ENCODE measurements around the gene SPTLC3. TPM values are rescaled to one million over a fixed set of nuclear protein-coding genes. Genes with fewer than 3 reads are reported as not detected.

Gene SPTLC3
- total and polyA plus RNA-seq, 9 donors: 1.4 to 6.2 (median 3.1) TPM

DNA sequence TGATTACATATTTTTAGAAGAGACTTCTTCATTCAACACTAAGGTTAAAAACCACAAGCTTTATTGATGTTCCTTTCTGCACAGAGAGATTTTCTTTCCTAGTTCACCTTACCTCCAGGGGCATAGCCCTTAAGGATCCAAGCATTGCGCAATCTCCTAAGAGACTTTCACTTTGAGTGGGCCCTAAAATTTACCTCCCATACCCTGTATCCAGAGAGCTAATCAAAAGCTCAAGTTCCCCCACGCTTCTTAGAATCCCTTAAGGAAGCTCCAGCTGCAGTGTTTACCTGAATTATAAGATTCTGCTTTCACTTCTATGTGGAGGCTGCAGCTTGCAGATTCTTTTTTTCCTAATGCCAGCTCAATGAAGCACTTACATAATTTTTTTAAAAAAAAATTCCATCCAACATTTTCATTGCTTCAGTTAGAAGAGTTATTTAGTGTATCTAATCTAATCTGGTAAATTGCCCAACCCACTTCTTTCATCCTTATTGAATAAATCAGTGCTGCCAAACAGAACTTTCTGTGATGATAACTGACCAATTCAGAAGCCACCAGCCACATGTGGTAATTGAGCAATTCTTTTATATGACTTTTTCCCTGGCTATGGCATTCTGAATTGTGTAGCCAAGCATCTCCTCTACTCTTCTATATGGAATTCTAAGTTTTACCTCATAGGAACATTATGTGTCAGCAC, 24.6 kb upstream of the SPTLC3 start:
- H3K36me3 ChIP-seq (ENCODE audit: control insufficient read depth, insufficient read depth, low read length): no peaks in the 10 kb centered on the region
- 100% methylated on average over 2 of the region's 2 CpGs for WGBS (ENCODE audit: insufficient coverage)
- H3K27ac ChIP-seq (ENCODE audit: low read length): no peak overlapping the region
- no peak for DNase-seq
- H3K4me3 ChIP-seq (ENCODE audit: low read length): no peak overlapping the region
- no peaks in the 10 kb centered on the region for H3K9me3 ChIP-seq (replicated peaks; ENCODE audit: control insufficient read depth, low read depth, low read length)
- no peaks in the 10 kb centered on the region for H3K27me3 ChIP-seq (ENCODE audit: control insufficient read depth, insufficient read depth, low read length)
- H3K4me1 ChIP-seq (ENCODE audit: control insufficient read depth, insufficient read depth, low read length): no peaks in the 10 kb centered on the region

DNA sequence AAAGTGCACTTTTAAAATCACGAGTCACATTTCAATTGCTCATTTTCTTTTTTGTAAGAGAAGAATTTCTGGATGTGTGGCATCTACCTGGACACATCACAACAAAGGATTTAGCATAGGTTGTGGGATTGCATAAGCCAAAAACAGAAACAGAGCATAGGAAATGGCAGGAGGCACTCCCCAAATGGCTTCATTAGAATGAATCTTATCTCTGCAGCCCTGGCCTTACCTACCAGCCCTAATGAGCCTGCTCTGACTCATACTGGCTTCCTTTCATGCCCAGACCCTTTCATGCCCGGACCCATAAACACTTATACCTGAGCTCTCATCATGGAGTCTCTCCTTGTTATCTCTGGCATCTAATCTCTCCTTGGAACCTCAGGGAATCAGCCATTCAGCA, 23.9 kb upstream of the SPTLC3 start:
- H3K27me3 ChIP-seq (ENCODE audit: control insufficient read depth, insufficient read depth, low read length): no peaks in the 10 kb centered on the region
- no peaks in the 10 kb centered on the region for H3K36me3 ChIP-seq (ENCODE audit: control insufficient read depth, insufficient read depth, low read length)
- H3K4me1 ChIP-seq (ENCODE audit: control insufficient read depth, insufficient read depth, low read length): no peaks in the 10 kb centered on the region
- DNase-seq: no peak
- WGBS (ENCODE audit: insufficient coverage): 69% methylated on average over 1 of the region's 2 CpGs
- no peak overlapping the region for H3K27ac ChIP-seq (ENCODE audit: low read length)
- no peak overlapping the region for H3K4me3 ChIP-seq (ENCODE audit: low read length)
- no peaks in the 10 kb centered on the region for H3K9me3 ChIP-seq (replicated peaks; ENCODE audit: control insufficient read depth, low read depth, low read length)

DNA sequence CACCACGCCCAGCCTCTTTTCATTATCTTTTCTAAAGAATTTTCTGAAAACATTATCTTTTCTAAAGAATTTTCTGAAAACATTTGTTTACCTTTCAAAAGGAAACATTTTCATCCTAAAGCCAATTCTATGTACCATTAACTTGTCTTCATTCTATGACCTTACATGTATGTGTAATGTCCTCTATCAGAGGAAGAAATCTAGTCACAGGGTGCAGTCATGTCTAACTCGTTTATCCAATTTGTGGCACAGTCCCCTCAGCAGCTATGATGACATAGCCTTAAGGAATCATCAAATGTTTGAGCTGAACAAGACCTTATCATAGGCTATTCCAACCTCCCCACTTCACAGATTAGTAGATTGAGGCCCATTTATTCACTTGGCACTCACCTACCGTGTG, 21.5 kb upstream of the SPTLC3 start:
- WGBS (ENCODE audit: insufficient coverage): 71% methylated on average over 1 of the region's 3 CpGs
- Histone ChIP-seq H3K4me1 (ENCODE audit: control insufficient read depth, insufficient read depth, low read length) (no peaks in the 10 kb centered on the region), H3K27ac (ENCODE audit: low read length) (no peak overlapping the region), H3K27me3 (ENCODE audit: control insufficient read depth, insufficient read depth, low read length) (no peaks in the 10 kb centered on the region), H3K36me3 (ENCODE audit: control insufficient read depth, insufficient read depth, low read length) (no peaks in the 10 kb centered on the region), H3K4me3 (ENCODE audit: low read length) (no peak overlapping the region), H3K9me3 (replicated peaks; ENCODE audit: control insufficient read depth, low read depth, low read length) (no peaks in the 10 kb centered on the region)
- DNase-seq: no peak

DNA sequence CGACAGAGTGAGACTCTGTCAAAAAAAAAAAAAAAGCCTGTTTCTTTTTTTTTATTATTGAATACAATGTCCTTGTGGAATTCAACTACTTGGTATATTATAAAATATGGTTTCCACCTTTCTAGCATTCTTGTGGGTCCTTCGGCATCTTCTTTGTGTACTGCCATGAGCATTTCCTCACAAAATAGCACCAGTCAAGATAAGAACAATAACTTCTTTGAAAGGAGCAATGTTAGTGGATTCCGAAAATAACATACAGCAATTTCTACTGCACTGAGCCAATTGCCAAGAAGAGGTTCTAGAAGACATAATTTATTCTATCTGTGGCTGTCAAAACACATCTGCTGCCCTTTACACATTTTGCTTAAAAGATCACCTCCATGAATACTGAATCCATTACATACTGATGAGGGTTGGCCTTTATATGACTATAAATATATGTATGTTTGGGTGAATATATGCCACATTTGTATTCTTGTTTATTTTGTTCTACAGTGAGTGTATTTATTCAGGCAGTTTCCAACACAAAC, 19.1 kb upstream of the SPTLC3 start:
- H3K27ac ChIP-seq (ENCODE audit: low read length): no peak overlapping the region
- no peaks in the 10 kb centered on the region for H3K9me3 ChIP-seq (replicated peaks; ENCODE audit: control insufficient read depth, low read depth, low read length)
- no peak overlapping the region for H3K4me3 ChIP-seq (ENCODE audit: low read length)
- DNase-seq: no peak
- no CpG with 5 or more reads among the region's 3 CpGs for WGBS (ENCODE audit: insufficient coverage)
- H3K27me3 ChIP-seq (ENCODE audit: control insufficient read depth, insufficient read depth, low read length): no peaks in the 10 kb centered on the region
- no peaks in the 10 kb centered on the region for H3K4me1 ChIP-seq (ENCODE audit: control insufficient read depth, insufficient read depth, low read length)
- no peaks in the 10 kb centered on the region for H3K36me3 ChIP-seq (ENCODE audit: control insufficient read depth, insufficient read depth, low read length)

DNA sequence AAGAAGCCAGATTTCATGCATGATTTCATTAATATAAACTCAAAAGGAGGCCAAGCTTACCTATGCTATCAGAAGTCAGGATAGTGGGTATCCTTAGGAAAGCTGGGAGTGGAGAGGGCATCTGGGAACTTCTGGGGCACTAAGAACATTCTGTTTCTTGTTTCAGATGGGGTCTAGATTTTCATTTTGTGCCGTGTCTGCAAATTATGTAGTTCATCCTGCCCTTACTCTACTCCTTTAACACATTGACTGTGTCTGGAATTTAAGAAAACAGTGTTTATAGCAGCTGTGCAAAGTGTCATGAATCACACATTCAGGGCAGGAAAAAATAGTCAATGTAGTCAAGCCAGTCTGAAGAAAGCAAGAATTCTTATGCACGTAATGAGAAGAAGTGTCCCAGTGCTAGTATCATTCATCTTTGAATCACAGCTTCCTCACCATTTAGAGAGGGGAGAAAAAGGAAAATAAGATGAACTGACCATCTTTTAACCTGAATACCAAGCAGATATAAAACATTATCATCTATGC, 11.6 kb upstream of the SPTLC3 start:
- no peak for DNase-seq
- WGBS (ENCODE audit: insufficient coverage): no CpG with 5 or more reads among the region's 2 CpGs
- no peaks in the 10 kb centered on the region for H3K9me3 ChIP-seq (replicated peaks; ENCODE audit: control insufficient read depth, low read depth, low read length)
- no peaks in the 10 kb centered on the region for H3K4me1 ChIP-seq (ENCODE audit: control insufficient read depth, insufficient read depth, low read length)
- no peaks in the 10 kb centered on the region for H3K36me3 ChIP-seq (ENCODE audit: control insufficient read depth, insufficient read depth, low read length)
- H3K4me3 ChIP-seq (ENCODE audit: low read length): no peak overlapping the region
- no peaks in the 10 kb centered on the region for H3K27me3 ChIP-seq (ENCODE audit: control insufficient read depth, insufficient read depth, low read length)
- no peak overlapping the region for H3K27ac ChIP-seq (ENCODE audit: low read length)

DNA sequence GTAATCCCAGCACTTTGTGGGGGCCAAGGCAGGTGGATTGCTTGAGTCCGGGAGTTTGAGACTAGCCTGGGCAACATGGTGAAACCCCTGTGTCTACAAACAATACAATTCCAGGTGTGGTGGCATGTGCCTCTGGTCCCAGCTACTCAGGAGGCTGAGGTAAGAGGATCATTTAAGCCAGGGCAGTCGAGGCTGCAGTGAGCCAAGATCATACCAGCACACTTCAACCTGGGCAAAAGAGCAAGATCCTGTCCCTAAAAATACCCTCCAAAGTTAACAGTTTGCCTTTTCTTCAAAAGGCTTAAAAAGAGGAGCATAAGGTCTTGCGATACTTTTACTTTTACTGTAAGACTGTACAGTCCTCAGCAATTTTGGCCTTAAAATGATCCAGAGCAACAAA, 10.7 kb upstream of the SPTLC3 start:
- Histone ChIP-seq H3K4me3 (ENCODE audit: low read length) (no peak overlapping the region), H3K27me3 (ENCODE audit: control insufficient read depth, insufficient read depth, low read length) (no peaks in the 10 kb centered on the region), H3K27ac (ENCODE audit: low read length) (no peak overlapping the region), H3K9me3 (replicated peaks; ENCODE audit: control insufficient read depth, low read depth, low read length) (no peaks in the 10 kb centered on the region), H3K4me1 (ENCODE audit: control insufficient read depth, insufficient read depth, low read length) (no peaks in the 10 kb centered on the region), H3K36me3 (ENCODE audit: control insufficient read depth, insufficient read depth, low read length) (no peaks in the 10 kb centered on the region)
- DNase-seq: no peak
- WGBS (ENCODE audit: insufficient coverage): no CpG with 5 or more reads among the region's 3 CpGs

DNA sequence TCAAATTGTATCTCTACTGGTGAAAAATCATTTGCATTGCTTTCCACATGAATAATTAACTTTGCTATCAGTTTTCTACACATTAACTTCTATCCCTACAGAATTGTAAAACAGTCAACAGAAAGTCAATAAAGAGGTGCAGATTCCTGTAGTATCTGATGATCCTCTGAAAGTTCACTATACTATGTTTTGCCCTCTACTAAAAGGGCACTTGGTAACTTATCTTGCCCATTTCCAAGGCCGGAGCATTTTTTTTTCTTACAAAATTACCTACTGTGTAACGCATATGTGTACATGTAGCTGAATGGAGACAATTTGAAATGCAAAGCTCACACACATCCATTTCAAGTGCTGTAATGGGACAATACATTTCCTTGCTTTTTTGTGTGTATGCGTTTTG, 9.6 kb upstream of the SPTLC3 start:
- Histone ChIP-seq H3K36me3 (ENCODE audit: control insufficient read depth, insufficient read depth, low read length) (no peaks in the 10 kb centered on the region), H3K4me1 (ENCODE audit: control insufficient read depth, insufficient read depth, low read length) (no peaks in the 10 kb centered on the region), H3K9me3 (replicated peaks; ENCODE audit: control insufficient read depth, low read depth, low read length) (no peaks in the 10 kb centered on the region), H3K4me3 (ENCODE audit: low read length) (no peak overlapping the region), H3K27ac (ENCODE audit: low read length) (no peak overlapping the region), H3K27me3 (ENCODE audit: control insufficient read depth, insufficient read depth, low read length) (no peaks in the 10 kb centered on the region)
- no peak for DNase-seq
- WGBS (ENCODE audit: insufficient coverage): no CpG with 5 or more reads among the region's 3 CpGs

DNA sequence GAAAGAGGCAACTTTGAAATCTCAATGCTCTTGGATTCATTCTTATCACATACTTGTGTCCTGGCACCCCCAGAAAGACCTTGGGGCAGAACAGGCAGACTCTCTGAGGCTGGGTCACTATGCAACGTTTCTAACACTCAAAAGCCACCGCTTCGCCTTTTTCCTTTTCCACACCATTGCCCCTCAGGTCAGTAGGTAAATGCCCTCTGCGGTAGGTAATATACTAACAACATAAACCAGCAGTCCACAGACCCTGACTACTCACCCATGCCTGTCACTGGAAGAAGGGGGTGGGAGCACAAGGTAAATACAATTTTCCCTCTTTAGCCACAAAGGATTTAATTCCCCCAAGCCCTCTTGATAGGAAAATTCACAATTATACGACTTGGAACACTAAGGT, 6.5 kb upstream of the SPTLC3 start:
- no peak overlapping the region for H3K4me3 ChIP-seq (ENCODE audit: low read length)
- H3K27ac ChIP-seq (ENCODE audit: low read length): no peak overlapping the region

DNA sequence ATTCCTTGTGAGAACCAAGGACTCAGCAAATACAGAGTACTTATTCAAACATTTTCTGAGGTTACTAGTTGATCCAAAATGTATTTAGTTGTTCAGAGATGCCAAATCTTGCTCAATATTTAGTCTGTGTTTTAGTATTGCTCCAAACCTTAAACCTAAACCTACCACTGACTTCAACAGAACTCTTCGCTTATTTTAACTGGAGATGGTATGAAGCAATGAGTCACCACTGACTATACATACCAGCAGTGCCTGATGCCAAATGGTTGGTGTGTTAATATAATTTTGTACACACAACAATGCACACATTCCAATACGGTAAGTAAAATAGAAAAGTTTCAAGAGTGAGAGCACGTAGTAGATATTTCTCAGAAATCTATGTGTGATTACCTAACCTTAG, 1.9 kb upstream of the SPTLC3 start:
- WGBS (ENCODE audit: insufficient coverage): no CpG with 5 or more reads among the region's 3 CpGs
- H3K27me3 ChIP-seq (ENCODE audit: control insufficient read depth, insufficient read depth, low read length): no peaks in the 10 kb centered on the region
- H3K4me3 ChIP-seq (ENCODE audit: low read length): no peak overlapping the region
- no peak overlapping the region for H3K27ac ChIP-seq (ENCODE audit: low read length)
- peaks cover 5% of the 10 kb centered on the region for H3K4me1 ChIP-seq (ENCODE audit: control insufficient read depth, insufficient read depth, low read length)
- DNase-seq: no peak
- no peaks in the 10 kb centered on the region for H3K9me3 ChIP-seq (replicated peaks; ENCODE audit: control insufficient read depth, low read depth, low read length)
- H3K36me3 ChIP-seq (ENCODE audit: control insufficient read depth, insufficient read depth, low read length): no peaks in the 10 kb centered on the region

More for the DNA sequence above, 6.5 kb upstream of the SPTLC3 start:
- Histone ChIP-seq H3K36me3 (ENCODE audit: control insufficient read depth, insufficient read depth, low read length) (no peaks in the 10 kb centered on the region), H3K9me3 (replicated peaks; ENCODE audit: control insufficient read depth, low read depth, low read length) (no peaks in the 10 kb centered on the region), H3K27me3 (ENCODE audit: control insufficient read depth, insufficient read depth, low read length) (no peaks in the 10 kb centered on the region), H3K4me1 (ENCODE audit: control insufficient read depth, insufficient read depth, low read length) (no peaks in the 10 kb centered on the region)
- no CpG with 5 or more reads among the region's 5 CpGs for WGBS (ENCODE audit: insufficient coverage)
- no peak for DNase-seq

DNA sequence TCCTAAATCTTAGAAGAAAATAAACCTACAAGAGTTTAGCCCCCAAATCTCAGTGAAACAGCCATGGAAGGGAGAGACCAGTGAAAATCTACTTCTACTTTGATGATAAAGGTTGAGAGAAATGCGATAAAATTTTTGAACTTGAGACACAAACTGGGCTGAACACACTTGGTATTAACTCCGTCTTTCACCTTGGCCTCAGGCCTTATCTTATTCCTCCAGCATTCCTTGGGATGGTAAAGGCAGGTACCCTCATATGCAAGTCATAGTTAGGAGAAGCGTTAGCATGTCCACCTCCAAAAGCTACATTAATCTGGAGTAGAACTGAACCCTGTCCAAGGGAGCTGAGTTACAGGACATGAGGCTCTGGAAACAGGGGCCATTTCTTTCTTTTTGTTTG, 1.2 kb upstream of the SPTLC3 start:
- peaks cover 5% of the 10 kb centered on the region for H3K4me1 ChIP-seq (ENCODE audit: control insufficient read depth, insufficient read depth, low read length)
- no peaks in the 10 kb centered on the region for H3K36me3 ChIP-seq (ENCODE audit: control insufficient read depth, insufficient read depth, low read length)
- no CpG with 5 or more reads among the region's 3 CpGs for WGBS (ENCODE audit: insufficient coverage)
- no peak overlapping the region for H3K27ac ChIP-seq (ENCODE audit: low read length)
- no peaks in the 10 kb centered on the region for H3K9me3 ChIP-seq (replicated peaks; ENCODE audit: control insufficient read depth, low read depth, low read length)
- DNase-seq: no peak
- no peaks in the 10 kb centered on the region for H3K27me3 ChIP-seq (ENCODE audit: control insufficient read depth, insufficient read depth, low read length)
- no peak overlapping the region for H3K4me3 ChIP-seq (ENCODE audit: low read length)
